Fibroblast of mammary gland (primary cell): ENCODE results near the gene CD7.

Source experiments
- DNase-seq: peaks from one replicate; pipeline ENCODE4 v3.0.0-alpha.2; 2010; ENCODE audit warnings: low read depth
- H3K4me3 ChIP-seq: 2 replicates; pipeline ENCODE4 v1.5.1; 2011; ENCODE audit warnings: low read depth, mild to moderate bottlenecking, low read length, moderate library complexity; ENCODE audit not compliant: control insufficient read depth
- TF ChIP-seq, protein P1 (sequence below): conservative IDR thresholded peaks from 2 replicates; pipeline ENCODE4 v1.5.1; 2011; ENCODE audit warnings: low read depth, low read length, inconsistent platforms; ENCODE audit not compliant: control insufficient read depth, insufficient read depth

Gene CD7

DNA sequence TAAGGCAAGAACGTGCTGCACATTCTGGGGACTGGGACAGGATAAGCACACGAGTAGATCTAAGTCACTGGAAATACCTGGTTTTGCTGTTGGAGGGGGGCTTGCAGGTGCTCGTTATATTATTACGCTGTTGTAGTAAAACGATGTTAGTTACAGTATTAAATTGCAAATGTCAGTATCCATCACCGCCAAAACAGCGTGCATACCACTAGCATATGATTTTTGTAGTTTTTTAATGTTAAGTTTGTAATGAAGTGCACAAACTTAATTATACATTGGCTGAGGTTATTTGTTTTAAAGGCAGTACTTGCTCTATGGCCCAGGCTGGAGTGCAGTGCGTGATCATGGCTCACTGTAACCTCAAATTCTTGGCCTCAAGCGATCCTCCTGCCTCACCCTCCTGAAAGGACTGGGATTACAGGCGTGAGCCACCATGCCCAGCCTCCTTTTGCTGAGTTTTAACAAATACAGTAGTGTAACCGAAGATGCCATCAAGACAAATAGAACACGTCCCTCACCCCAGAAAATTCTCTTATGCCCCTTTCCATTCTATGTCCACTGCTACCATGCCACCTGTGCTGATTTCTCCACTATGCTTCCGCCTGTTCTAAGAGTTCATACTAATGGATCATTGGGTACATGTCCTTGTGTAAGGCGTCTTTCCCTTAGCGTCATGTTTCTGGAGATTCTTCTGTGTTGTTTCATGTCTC lies 23.2 kb downstream of the CD7 start:
- TF ChIP-seq, protein P1, sequence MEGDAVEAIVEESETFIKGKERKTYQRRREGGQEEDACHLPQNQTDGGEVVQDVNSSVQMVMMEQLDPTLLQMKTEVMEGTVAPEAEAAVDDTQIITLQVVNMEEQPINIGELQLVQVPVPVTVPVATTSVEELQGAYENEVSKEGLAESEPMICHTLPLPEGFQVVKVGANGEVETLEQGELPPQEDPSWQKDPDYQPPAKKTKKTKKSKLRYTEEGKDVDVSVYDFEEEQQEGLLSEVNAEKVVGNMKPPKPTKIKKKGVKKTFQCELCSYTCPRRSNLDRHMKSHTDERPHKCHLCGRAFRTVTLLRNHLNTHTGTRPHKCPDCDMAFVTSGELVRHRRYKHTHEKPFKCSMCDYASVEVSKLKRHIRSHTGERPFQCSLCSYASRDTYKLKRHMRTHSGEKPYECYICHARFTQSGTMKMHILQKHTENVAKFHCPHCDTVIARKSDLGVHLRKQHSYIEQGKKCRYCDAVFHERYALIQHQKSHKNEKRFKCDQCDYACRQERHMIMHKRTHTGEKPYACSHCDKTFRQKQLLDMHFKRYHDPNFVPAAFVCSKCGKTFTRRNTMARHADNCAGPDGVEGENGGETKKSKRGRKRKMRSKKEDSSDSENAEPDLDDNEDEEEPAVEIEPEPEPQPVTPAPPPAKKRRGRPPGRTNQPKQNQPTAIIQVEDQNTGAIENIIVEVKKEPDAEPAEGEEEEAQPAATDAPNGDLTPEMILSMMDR = no peak
- peak; percentile 57 for DNase-seq
- H3K4me3 ChIP-seq = peak overlapping the region; percentile 45

DNA sequence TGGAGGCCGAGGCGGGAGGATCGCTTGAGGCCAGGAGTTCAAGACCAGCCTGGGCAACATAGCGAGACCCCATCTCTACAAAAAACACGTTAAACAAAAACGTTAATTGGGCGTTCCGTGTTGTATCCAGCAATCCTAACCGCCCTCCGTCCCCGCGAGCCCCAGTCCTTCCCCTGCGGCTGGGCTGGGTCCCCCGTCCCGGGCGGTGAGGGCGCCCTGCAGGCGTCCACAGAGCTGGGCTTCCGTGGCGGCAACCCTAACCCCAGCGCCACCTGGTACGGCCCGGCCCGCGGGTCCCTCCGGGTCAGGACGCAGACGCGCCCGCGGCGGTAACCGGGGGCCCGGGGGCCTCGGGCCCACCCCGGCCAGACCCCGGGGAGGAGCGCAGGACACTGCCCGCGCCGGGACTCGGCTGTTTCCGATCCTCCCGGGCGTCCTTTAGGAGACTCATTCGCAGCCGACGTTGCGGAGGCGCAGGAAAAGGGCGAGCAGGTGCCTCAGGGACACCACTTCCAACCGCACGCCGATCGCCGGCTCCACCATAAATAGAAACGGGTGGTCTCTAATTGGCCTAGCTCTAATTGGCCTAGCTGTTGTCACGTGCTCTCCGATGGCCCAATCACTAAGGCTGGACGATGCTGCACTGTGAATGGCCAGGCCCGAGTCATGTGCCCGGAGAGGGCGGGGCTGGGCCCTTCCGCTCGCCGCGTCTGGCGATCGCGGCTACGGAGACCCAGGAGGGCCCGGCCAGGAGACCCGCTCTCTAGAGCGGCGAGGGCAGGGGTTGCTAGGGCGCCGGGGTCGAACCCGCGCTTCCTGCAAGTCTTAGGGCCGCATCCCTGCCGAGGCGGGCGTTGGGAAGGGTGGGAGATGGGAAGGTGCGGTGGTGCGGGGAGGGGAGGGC lies 24.9 kb downstream of the CD7 start:
- DNase-seq = peak; percentile 99
- TF ChIP-seq, protein P1 = no peak
- peak overlapping the region; percentile 62 for H3K4me3 ChIP-seq

DNA sequence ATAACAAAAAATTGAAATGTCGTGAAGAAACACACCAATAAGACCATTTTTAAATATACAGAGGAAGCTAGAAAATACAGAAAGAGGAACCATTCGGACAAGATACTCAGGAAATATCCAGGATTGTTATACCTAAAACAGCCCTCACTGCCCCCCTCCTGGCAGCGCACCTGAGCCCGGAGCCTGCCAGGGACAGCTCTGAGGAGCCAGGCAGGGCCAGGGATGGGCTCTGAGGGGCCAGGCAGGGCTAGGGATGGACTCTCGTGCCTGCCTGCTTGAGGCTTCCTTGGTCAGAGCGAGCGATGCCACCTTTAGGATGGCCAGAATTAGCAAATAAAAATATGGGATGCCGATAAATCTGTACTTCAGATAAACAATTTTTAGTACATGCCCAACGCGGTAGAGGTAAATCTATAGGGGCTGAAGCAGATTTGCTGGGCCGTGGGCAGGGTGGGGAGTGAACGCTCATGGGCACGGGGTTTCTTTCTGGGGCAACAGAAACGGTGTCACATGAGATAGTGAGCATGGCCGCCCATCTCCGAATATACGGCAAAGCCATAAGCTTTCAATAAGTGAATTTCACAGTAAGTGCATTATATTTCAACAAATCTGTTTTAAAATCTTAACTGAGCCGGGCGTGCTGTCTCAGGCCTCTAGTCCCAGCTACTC lies 25.7 kb downstream of the CD7 start:
- DNase-seq = no peak
- TF ChIP-seq, protein P1 = no peak
- peak overlapping the region; percentile 62 for H3K4me3 ChIP-seq

DNA sequence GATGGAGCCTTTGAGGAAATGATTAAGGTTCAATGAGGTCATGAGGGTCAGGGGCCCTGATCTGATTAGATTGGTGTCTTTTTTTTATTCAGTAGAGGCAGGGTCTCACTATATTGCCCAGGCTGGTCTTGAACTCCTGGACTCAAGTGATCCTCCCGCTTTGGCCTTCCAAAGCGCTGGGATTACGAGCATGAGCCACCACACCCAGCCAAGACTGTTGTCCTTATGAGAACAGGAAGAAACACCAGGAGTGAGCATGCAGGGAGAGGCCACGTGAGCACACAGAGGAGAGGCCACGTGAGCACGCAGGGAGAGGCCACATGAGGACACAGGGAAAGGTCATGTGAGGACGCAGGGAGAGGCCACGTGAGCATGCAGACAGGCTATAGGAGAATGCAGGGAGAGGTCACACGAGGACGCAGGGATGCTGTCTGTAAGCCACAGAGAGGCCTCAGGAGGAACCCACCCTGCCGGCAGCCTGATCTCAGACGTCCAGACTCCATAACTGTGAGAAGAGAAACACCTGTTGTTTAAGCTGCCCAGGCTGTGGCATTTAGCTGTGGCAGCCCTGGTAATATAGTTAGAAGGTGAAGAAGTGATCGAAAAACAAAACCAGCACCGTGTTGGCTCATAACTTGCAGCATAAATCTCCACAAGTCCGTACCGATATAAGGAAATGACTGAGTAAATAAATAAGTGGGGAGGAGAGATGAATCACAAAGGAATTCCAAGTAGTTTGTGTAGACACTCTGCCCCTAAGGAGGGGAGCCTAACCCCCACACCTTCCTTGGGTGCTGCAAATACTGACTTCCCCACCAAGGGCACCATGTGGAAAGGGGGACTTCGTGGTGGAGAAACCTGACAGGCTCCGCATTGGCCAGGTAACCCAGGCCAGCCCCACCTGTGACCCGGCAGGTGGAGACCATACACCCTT lies 29.3 kb downstream of the CD7 start:
- DNase-seq = peak; percentile 97
- no peak overlapping the region for H3K4me3 ChIP-seq
- TF ChIP-seq, protein P1 = no peak

DNA sequence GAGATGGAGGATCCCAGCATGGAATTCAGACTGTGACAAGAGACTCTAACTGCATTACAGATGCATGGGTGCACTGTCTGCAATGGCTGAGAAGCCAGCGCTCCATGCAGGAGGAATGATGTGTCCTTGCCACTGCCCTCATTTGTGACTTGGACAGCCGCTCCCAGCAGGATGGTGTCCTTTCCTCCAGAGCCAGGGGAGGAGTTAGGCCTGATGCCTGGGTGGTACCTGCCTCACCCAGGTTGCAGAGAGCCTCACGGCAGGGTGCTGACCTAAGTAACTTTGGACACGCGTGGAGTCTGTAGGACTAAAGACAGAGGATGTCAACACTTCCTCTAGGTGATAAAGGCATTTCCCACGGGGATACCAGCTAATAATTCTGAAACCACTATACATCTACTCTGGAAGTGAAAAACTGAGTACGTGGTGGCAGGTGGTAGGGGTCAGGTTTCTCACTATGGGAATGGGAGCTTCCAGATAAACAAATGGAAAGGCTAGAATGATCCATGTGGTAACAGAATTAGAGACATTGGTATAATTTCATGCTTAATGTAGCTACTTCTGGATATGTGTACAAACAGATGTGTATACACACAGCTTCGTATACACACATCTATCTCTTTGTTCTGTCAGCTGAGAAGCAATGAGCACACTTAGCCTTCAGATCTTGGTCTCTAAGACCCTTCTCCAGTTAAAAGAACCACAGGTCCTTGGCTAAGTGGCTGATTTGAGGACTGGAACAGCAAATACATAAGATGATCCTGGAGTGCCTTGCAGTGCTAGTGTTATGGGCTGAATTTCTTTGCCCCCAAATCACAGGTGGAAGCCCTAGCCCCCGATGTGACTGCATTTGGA lies 30.2 kb downstream of the CD7 start:
- no peak for DNase-seq
- H3K4me3 ChIP-seq = no peak overlapping the region
- TF ChIP-seq, protein P1 = no peak
